ENCODE measurements around the gene PEPD.

Gene PEPD

GRCh38 chr19:33546656-33547055 is 25.1 kb upstream of the PEPD start:
- no peak for DNase-seq (ENCODE audit: low read depth in 2 of 2)

- no peak for DNase-seq (ENCODE audit: low read depth in 2 of 2)
Measured at GRCh38 chr19:33545217-33545981, 23.8 kb upstream of the PEPD start.

DNA sequence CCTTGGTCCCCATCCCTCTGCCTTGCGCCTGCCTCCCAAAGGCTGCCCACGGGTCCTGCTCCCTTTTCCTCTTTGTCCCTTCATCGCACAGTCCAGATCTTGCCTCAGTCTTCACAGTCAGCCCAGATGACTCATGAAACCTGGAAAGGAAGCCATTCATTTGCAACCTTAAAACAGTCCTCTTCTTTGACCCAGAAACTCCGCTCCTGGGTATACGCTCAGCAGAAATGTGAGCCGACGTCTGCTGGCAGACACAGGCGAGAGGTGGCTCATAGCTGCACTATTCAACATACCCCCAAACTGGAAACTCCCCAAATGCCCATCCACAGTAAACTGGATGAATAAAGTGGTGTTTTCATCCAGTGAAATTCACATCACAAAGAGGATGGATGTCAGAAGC is 13.6 kb upstream of the PEPD start:
- no peak for DNase-seq (ENCODE audit: low read depth in 2 of 2)

DNA sequence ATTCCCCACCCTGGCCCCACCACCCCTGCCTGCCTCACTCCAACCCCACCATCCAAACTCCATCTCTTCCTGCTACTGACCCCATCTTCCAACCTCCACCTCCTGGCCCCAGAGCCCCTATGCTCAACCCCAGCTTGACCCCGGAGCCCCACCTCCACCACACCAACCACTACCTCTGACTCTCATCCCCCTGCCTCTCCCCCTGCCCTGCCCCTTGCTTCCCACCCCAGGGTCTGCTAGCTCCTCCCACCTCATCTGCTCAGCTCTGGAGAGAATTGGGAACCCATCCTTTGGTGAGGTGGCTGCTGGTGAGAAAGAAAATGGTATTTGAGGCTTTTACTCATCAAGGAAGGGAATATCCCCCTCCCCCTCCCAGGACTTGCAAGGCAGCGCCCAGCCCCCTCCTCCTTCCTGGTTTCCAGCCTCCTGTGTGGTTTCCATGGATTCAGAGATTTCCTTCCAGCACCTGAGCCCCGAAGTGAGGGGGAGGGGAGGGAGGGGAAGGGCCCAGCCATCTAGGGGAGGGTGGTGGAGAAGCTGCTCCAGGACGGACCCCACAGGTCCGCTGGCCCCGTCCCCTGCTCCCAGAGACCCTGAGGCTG is 11.4 kb upstream of the PEPD start:
- DNase-seq (ENCODE audit: low read depth in 2 of 2): no peak

- DNase-seq (ENCODE audit: low read depth in 2 of 2): no peak
Measured at GRCh38 chr19:33530842-33531241, 9.3 kb upstream of the PEPD start.

- no peak for DNase-seq (ENCODE audit: low read depth in 2 of 2)
Measured at GRCh38 chr19:33530296-33530695, 8.7 kb upstream of the PEPD start.

GRCh38 chr19:33529094-33529676 is 7.6 kb upstream of the PEPD start:
- DNase-seq (ENCODE audit: low read depth in 2 of 2): no peak

- DNase-seq (ENCODE audit: low read depth in 2 of 2): no peak
Measured at GRCh38 chr19:33528404-33528803, 6.8 kb upstream of the PEPD start.

DNA sequence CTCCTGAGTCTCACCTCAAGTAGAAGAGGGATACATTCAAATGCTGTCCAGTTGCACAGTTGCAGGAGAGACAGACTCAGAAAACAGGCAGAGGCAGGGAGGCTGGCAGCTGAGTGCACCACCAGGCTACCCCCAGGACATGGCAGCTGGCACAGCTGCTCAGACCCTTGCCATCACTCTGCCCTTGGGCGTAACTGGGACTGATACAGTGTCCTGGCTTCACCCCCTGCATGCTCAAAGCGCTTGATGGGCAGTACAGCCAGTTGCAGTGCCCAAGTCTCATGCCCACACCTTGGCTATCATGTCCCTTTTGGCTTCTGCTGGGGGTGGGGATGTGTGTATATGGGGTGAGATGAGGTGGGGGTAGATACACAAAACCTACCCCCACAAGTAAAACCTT is 5.5 kb upstream of the PEPD start:
- no peak for DNase-seq (ENCODE audit: low read depth in 2 of 2)

DNA sequence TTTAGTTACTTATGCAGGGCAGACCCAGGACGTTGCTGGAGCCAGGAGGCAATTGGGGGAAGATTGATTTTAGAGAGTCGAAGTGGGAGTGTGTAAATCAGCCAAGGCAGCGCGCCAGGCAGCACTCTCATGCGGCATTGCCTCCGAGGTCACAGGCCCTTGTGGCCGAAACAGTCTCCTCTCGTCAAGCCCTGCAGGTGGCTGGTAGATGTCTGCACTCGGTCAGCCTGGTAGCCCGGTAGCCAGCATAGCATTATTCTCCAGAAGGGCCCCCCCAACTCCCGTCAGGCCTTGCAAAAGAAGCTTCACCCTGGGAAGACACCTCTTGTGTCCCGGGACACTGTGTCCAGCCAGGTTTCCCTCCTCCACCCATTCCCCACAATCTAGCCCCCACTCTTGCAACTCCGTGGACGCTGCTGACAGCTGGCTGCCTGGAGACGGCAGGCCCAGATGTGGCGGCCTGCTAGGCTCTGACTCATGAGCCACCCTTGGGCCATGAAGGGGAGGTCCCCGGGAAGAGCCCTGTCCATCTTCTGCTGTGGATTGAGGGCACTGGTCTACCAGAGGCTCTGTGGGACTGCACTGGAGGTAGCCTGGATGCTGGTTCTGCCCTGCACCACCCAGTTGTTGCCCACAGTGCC is 2.6 kb upstream of the PEPD start:
- DNase-seq (ENCODE audit: low read depth in 2 of 2): no peak

- DNase-seq (ENCODE audit: low read depth in 2 of 2): no peak
Measured at GRCh38 chr19:33523167-33523566, 1.6 kb upstream of the PEPD start.

- DNase-seq (ENCODE audit: low read depth in 2 of 2): no peak
Measured at GRCh38 chr19:33522371-33522662, 726 bp upstream of the PEPD start.

GRCh38 chr19:33520844-33521479 is 629 bp downstream of the PEPD start:
- DNase-seq (ENCODE audit: low read depth in 2 of 2): no peak

GRCh38 chr19:33520048-33520643 is 1.4 kb downstream of the PEPD start:
- no peak for DNase-seq (ENCODE audit: low read depth in 2 of 2)

- no peak for DNase-seq (ENCODE audit: low read depth in 2 of 2)
Measured at GRCh38 chr19:33519416-33519815, 2.2 kb downstream of the PEPD start.

GRCh38 chr19:33518541-33518940 is 3.0 kb downstream of the PEPD start:
- no peak for DNase-seq (ENCODE audit: low read depth in 2 of 2)

- DNase-seq (ENCODE audit: low read depth in 2 of 2): no peak
Measured at GRCh38 chr19:33517922-33518321, 3.7 kb downstream of the PEPD start.

GRCh38 chr19:33515921-33516320 is 5.7 kb downstream of the PEPD start:
- DNase-seq (ENCODE audit: low read depth in 2 of 2): no peak

GRCh38 chr19:33514885-33515551 is 6.6 kb downstream of the PEPD start:
- no peak for DNase-seq (ENCODE audit: low read depth in 2 of 2)

DNA sequence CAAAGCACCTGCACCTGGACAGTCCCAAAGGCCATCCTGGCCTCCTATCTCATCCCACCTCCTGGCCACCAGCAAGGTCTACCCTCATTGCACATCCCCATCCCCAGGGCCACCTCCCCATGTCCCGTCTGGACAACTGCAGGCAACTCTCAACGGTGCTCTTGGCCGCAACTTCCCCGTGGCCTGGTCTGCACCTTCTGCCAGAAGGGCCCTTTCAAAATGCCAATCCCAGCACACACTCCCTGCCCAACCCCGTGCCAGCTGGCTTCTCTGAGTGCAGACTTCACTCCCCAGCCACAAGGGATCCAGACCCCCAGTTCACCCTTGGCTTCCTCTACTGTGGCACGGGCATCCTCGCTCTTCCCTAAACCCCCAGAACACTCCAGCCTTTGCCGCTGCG is 8.2 kb downstream of the PEPD start:
- DNase-seq (ENCODE audit: low read depth in 2 of 2): no peak

DNA sequence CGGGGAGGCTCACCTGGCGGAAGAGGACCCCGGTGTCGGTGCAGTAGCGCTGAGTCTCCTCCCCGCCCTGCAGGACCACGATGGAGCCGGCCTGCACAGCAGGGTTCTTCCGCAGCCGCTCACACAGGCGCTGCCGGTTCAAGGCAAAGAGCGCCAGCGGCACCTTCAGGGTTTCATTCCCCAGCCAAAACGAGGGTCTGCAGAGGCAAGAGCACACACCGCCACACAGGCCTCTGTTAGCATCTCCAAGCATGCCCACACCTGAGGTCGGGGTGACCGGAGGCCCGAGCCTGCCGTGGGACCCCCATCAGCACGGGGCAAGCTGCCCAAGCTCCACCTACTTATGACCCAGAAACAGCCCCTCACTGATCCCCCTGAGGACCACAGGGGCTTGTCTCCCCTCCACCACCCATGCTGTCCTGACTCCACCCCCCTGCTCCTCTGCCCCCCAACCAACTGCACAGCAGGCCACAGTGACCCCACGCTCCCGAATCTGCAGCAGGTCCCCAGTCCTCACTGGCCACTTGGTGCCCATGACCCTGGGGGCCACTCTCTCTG is 8.9 kb downstream of the PEPD start:
- DNase-seq (ENCODE audit: low read depth in 2 of 2): no peak
